NCI-H187 (cell line): ENCODE measurements around the gene SMIM43.

Source experiments
- DNase-seq, 2 experiments: peaks; one replicate each; lab custom pipeline; 2025; lab: John Stamatoyannopoulos, UW

SMIM43 gene

GRCh38 chr4:121764702-121765367 lies at the start of gene SMIM43:
Gene SMIM43, minus strand, starts transcription at chr4:121765164. Its CDS starts 59 bp downstream, at chr4:121765105.
- DNase-seq: no peak

GRCh38 chr4:121814756-121815155 lies 49.8 kb upstream of the SMIM43 start:
- DNase-seq: no peak

- no peak for DNase-seq
These were observed 46.2 kb upstream of the SMIM43 start for GRCh38 chr4:121811122-121811521.

- no peak for DNase-seq
These were observed 41.4 kb upstream of the SMIM43 start for GRCh38 chr4:121806411-121806810.

GRCh38 chr4:121801715-121802075 lies 36.7 kb upstream of the SMIM43 start:
- no peak for DNase-seq

- DNase-seq: peak; percentile 81
These were observed 36.2 kb upstream of the SMIM43 start, which contains the start of gene EXOSC9 for GRCh38 chr4:121800961-121801714. Gene EXOSC9, plus strand, starts transcription at chr4:121801323. Its CDS starts 102 bp downstream, at chr4:121801425.

- DNase-seq: no peak
These were observed 35.6 kb upstream of the SMIM43 start for GRCh38 chr4:121800638-121800960.

- DNase-seq: no peak
These were observed 35.0 kb upstream of the SMIM43 start for GRCh38 chr4:121799867-121800501.

- no peak for DNase-seq
These were observed 34.4 kb upstream of the SMIM43 start for GRCh38 chr4:121799208-121799823.

- no peak for DNase-seq
These were observed 31.3 kb upstream of the SMIM43 start for GRCh38 chr4:121796283-121796682.

- DNase-seq: no peak
These were observed 29.7 kb upstream of the SMIM43 start for GRCh38 chr4:121794505-121795188.

GRCh38 chr4:121792966-121793365 lies 28.0 kb upstream of the SMIM43 start:
- no peak for DNase-seq

GRCh38 chr4:121791481-121791880 lies 26.5 kb upstream of the SMIM43 start:
- no peak for DNase-seq

- DNase-seq: no peak
These were observed 26.0 kb upstream of the SMIM43 start for GRCh38 chr4:121790976-121791375.

- no peak for DNase-seq
These were observed 25.2 kb upstream of the SMIM43 start for GRCh38 chr4:121789960-121790829.

- DNase-seq: no peak
These were observed 24.5 kb upstream of the SMIM43 start for GRCh38 chr4:121789455-121789854.

GRCh38 chr4:121788896-121789295 lies 23.9 kb upstream of the SMIM43 start:
- DNase-seq: no peak

- DNase-seq: no peak
These were observed 21.3 kb upstream of the SMIM43 start for GRCh38 chr4:121786221-121786620.

- no peak for DNase-seq
These were observed 20.5 kb upstream of the SMIM43 start for GRCh38 chr4:121785479-121785878.

- DNase-seq: no peak
These were observed 20.0 kb upstream of the SMIM43 start for GRCh38 chr4:121784975-121785374.

- DNase-seq: no peak
These were observed 19.4 kb upstream of the SMIM43 start for GRCh38 chr4:121784401-121784800.
